H9 (cell line): ENCODE measurements around the gene HIC1. TPM values are rescaled to one million over a fixed set of nuclear protein-coding genes. Genes with fewer than 3 reads are reported as not detected.

Source experiments
- DNase-seq: peaks from one replicate; pipeline ENCODE4 v3.0.0-alpha.2; 2017
- H2AFZ ChIP-seq: one replicate; pipeline ENCODE4 v1.6.1; 2013; ENCODE audit warnings: mild to moderate bottlenecking, low read length, control low read depth, moderate library complexity
- H2AK5ac ChIP-seq: 2 replicates; pipeline ENCODE4 v1.6.1; 2013; ENCODE audit warnings: low read length, control low read depth, mixed read lengths; ENCODE audit not compliant: insufficient read length
- H2BK120ac ChIP-seq: one replicate; pipeline ENCODE4 v1.6.1; 2013; ENCODE audit warnings: low read depth, mild to moderate bottlenecking, low read length, control low read depth, inconsistent platforms; ENCODE audit not compliant: poor library complexity, severe bottlenecking
- H2BK12ac ChIP-seq: 2 replicates; pipeline ENCODE4 v1.6.1; 2013; ENCODE audit warnings: low read length, control low read depth, mixed read lengths, low read depth; ENCODE audit not compliant: insufficient read length
- H2BK15ac ChIP-seq: 2 replicates; pipeline ENCODE4 v1.6.1; 2013; ENCODE audit warnings: low read depth, low read length, control low read depth
- H2BK20ac ChIP-seq: one replicate; pipeline ENCODE4 v1.6.1; 2013; ENCODE audit warnings: low read depth, mild to moderate bottlenecking, low read length, control low read depth, inconsistent platforms; ENCODE audit not compliant: poor library complexity, severe bottlenecking
- H2BK5ac ChIP-seq: 2 replicates; pipeline ENCODE4 v1.6.1; 2013; ENCODE audit warnings: low read length, control low read depth, mixed read lengths; ENCODE audit not compliant: insufficient read length
- H3K14ac ChIP-seq: 2 replicates; pipeline ENCODE4 v1.6.1; 2013; ENCODE audit warnings: low read length, control low read depth; ENCODE audit not compliant: insufficient read depth
- H3K18ac ChIP-seq: 2 replicates; pipeline ENCODE4 v1.6.1; 2013; ENCODE audit warnings: low read depth, mild to moderate bottlenecking, mixed read lengths, low read length, control low read depth; ENCODE audit not compliant: insufficient read length
- H3K23ac ChIP-seq: 2 replicates; pipeline ENCODE4 v1.6.1; 2013; ENCODE audit warnings: low read length, control low read depth, mixed read lengths, low read depth; ENCODE audit not compliant: insufficient read length
- H3K23me2 ChIP-seq: 2 replicates; pipeline ENCODE4 v1.6.1; 2013; ENCODE audit warnings: low read depth, mild to moderate bottlenecking, mixed read lengths, low read length, control low read depth; ENCODE audit not compliant: insufficient read length, poor library complexity, severe bottlenecking
- H3K27ac ChIP-seq: 2 replicates; pipeline ENCODE4 v1.5.1; 2013; ENCODE audit warnings: low read length, control low read depth, mixed read lengths, low read depth; ENCODE audit not compliant: insufficient read length
- H3K27me3 ChIP-seq: 2 replicates; pipeline ENCODE4 v1.6.1; 2013; ENCODE audit warnings: low read length, control low read depth, inconsistent platforms; ENCODE audit not compliant: insufficient read depth
- H3K4ac ChIP-seq: 2 replicates; pipeline ENCODE4 v1.6.1; 2013; ENCODE audit warnings: low read depth, mild to moderate bottlenecking, control low read depth, inconsistent platforms, low read length, moderate library complexity
- H3K4me1 ChIP-seq: 2 replicates; pipeline ENCODE4 v1.6.1; 2013; ENCODE audit warnings: low read length, control low read depth, inconsistent platforms; ENCODE audit not compliant: insufficient read depth
- H3K4me2 ChIP-seq: 2 replicates; pipeline ENCODE4 v1.6.1; 2013; ENCODE audit warnings: low read length, control low read depth, mixed read lengths; ENCODE audit not compliant: insufficient read length, insufficient read depth
- H3K56ac ChIP-seq: 2 replicates; pipeline ENCODE4 v1.6.1; 2013; ENCODE audit warnings: low read depth, mild to moderate bottlenecking, mixed read lengths, low read length, control low read depth; ENCODE audit not compliant: insufficient read length
- H3K79me1 ChIP-seq: 2 replicates; pipeline ENCODE4 v1.6.1; 2013; ENCODE audit warnings: low read depth, mild to moderate bottlenecking, moderate library complexity, low read length, control low read depth, inconsistent platforms; ENCODE audit not compliant: insufficient read depth, poor library complexity, severe bottlenecking
- H3K79me2 ChIP-seq: 2 replicates; pipeline ENCODE4 v1.6.1; 2013; ENCODE audit warnings: low read length, control low read depth, inconsistent platforms; ENCODE audit not compliant: insufficient read depth
- H3K9ac ChIP-seq: 2 replicates; pipeline ENCODE4 v1.6.1; 2013; ENCODE audit warnings: low read length, control low read depth, mixed read lengths; ENCODE audit not compliant: insufficient read length; ENCODE audit errors: extremely low read depth
- H3K9me3 ChIP-seq: one replicate; pipeline ENCODE4 v1.6.1; 2013; ENCODE audit warnings: low read depth, low read length, inconsistent platforms; ENCODE audit not compliant: control insufficient read depth
- H3T11ph ChIP-seq: one replicate; pipeline ENCODE4 v1.6.1; 2013; ENCODE audit warnings: mild to moderate bottlenecking, low read length, control low read depth, inconsistent platforms
- H4K20me1 ChIP-seq: one replicate; pipeline ENCODE4 v1.6.1; 2013; ENCODE audit not compliant: control insufficient read depth, insufficient read length, insufficient read depth
- H4K5ac ChIP-seq: 2 replicates; pipeline ENCODE4 v1.6.1; 2013; ENCODE audit warnings: low read depth, mild to moderate bottlenecking, mixed read lengths, low read length, control low read depth; ENCODE audit not compliant: insufficient read length
- H4K8ac ChIP-seq: replicated peaks from 2 replicates; pipeline ENCODE4 v1.6.1; 2013; ENCODE audit warnings: low read length, control low read depth, mixed read lengths, low read depth; ENCODE audit not compliant: insufficient read length
- H4K91ac ChIP-seq: 2 replicates; pipeline ENCODE4 v1.6.1; 2013; ENCODE audit warnings: low read depth, mild to moderate bottlenecking, moderate library complexity, mixed read lengths, low read length, control low read depth; ENCODE audit not compliant: insufficient read length
- H3K27ac Mint-ChIP-seq, 3 experiments: 2 replicates in 2 of 3; 3 replicates in 1 of 3; pipeline ENCODE4 v1.8.0; 2020 to 2021; ENCODE audit warnings: mixed read lengths in 3 of 3, mild to moderate bottlenecking in 1 of 3, moderate library complexity in 1 of 3
- H3K27me3 Mint-ChIP-seq: 2 replicates; pipeline ENCODE4 v1.8.0; 2021; ENCODE audit warnings: low read depth, mild to moderate bottlenecking, moderate library complexity, mixed read lengths
- H3K36me3 Mint-ChIP-seq, 3 experiments: 2 replicates in 2 of 3; 3 replicates in 1 of 3; pipeline ENCODE4 v1.8.0; 2020 to 2021; ENCODE audit warnings: low read depth in 3 of 3, mixed read lengths in 3 of 3; ENCODE audit not compliant: insufficient read depth in 1 of 3
- H3K4me1 Mint-ChIP-seq, 2 experiments: 2 replicates each; pipeline ENCODE4 v1.8.0; 2020; ENCODE audit warnings: mixed read lengths in 2 of 2
- H3K4me3 Mint-ChIP-seq, 2 experiments: 2 replicates in 1 of 2; 3 replicates in 1 of 2; pipeline ENCODE4 v1.8.0; 2020 to 2021; ENCODE audit warnings: mild to moderate bottlenecking in 2 of 2, mixed read lengths in 2 of 2, moderate library complexity in 1 of 2
- H3K9me3 Mint-ChIP-seq, 2 experiments: 2 replicates in 1 of 2; 3 replicates in 1 of 2; pipeline ENCODE4 v1.8.0; 2020; ENCODE audit warnings: mild to moderate bottlenecking in 2 of 2, mixed read lengths in 2 of 2, moderate library complexity in 1 of 2
- WGBS: extraction: QIAGEN DNeasy Blood & Tissue Kit; methylation state at CpG from one replicate; pipeline ENCODE4 v1.1.7; 2013; ENCODE audit warnings: missing lambda C conversion rate, low lambda C conversion rate, mixed read lengths; ENCODE audit not compliant: insufficient read length; ENCODE audit errors: extremely low coverage; 5-methylcytosine and 5-hydroxymethylcytosine counted together
- total RNA-seq: library from RNA; stranded (reverse); gene quantifications from 2 replicates; pipeline ENCODE4 v1.2.1, GENCODE V29; 2021
- TF ChIP-seq, protein P1 (sequence below): fragments of 200-600 bp; sonication (generic); conservative IDR thresholded peaks from 3 replicates; pipeline ENCODE4 v1.8.0; 2021; ENCODE audit warnings: antibody characterized with exemption, mild to moderate bottlenecking

The HIC1 gene
- total RNA-seq, 1 experiment from 2014 or later, result 1.8 TPM

DNA sequence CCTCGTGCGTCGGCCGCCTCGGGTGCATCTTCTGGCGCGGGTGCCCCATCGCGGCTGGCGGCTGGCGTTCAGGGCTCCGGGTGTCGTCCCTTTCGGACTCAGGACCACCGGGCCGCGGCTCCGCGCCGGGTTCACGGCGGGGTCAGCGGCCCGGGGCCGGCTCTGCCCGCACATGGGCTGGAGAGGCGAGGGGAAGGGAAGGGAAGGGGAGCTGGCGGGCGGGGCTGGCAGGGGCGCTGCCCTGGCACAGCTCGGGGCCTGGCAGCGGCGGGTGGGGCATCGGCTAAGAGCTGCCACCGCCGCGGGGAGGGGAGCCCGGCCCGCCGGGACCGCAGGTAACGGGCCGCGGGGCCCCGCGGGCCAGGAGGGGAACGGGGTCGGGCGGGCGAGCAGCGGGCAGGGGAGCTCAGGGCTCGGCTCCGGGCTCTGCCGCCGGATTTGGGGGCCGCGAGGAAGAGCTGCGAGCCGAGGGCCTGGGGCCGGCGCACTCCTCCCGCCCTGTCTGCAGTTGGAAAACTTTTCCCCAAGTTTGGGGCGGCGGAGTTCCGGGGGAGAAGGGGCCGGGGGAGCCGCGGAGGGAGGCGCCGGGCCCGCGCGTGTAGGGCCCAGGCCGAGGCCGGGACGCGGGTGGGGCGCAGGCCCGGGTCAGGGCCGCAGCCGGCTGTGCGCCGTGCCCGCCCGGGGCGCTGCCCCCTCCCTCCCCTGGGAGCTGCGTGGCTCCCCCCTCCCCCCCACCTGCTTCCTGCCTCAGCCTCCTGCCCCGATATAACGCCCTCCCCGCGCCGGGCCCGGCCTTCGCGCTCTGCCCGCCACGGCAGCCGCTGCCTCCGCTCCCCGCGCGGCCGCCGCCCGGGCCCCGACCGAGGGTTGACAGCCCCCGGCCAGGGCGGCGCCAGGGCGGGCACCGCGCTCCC is 646 bp downstream of the HIC1 start:
- Histone ChIP-seq H4K91ac (no peak overlapping the region), H3K56ac (no peak overlapping the region), H2BK12ac (no peak overlapping the region), H3T11ph (no peak overlapping the region), H3K4ac (no peak overlapping the region), H3K4me1 (no peaks in the 10 kb centered on the region), H3K23ac (no peak overlapping the region), H3K9me3 (no peaks in the 10 kb centered on the region), H3K9ac (no peak overlapping the region), H2BK20ac (no peak overlapping the region), H3K27ac (no peak overlapping the region), H4K5ac (no peak overlapping the region), H3K18ac (no peak overlapping the region), H2BK15ac (no peak overlapping the region; the same call in 1 of the 2 replicates), H4K20me1 (peaks cover 4% of the 10 kb centered on the region), H4K8ac (no peak overlapping the region), H3K79me2 (no peaks in the 10 kb centered on the region), H3K14ac (no peak overlapping the region), H3K4me2 (peak overlapping the region; percentile 51), H3K23me2 (peaks cover 9% of the 10 kb centered on the region), H3K27me3 (peaks cover 61% of the 10 kb centered on the region), H2AFZ (no peak overlapping the region), H3K79me1 (no peaks in the 10 kb centered on the region), H2BK5ac (no peak overlapping the region), H2BK120ac (no peak overlapping the region), H2AK5ac (no peak overlapping the region)
- no peak for DNase-seq
- H3K36me3 Mint-ChIP-seq, result peaks cover 0 to 2% (median 1%) of the 10 kb centered on the region in 3 experiments; a peak in 5 of 7 replicates
- TF ChIP-seq, protein P1, sequence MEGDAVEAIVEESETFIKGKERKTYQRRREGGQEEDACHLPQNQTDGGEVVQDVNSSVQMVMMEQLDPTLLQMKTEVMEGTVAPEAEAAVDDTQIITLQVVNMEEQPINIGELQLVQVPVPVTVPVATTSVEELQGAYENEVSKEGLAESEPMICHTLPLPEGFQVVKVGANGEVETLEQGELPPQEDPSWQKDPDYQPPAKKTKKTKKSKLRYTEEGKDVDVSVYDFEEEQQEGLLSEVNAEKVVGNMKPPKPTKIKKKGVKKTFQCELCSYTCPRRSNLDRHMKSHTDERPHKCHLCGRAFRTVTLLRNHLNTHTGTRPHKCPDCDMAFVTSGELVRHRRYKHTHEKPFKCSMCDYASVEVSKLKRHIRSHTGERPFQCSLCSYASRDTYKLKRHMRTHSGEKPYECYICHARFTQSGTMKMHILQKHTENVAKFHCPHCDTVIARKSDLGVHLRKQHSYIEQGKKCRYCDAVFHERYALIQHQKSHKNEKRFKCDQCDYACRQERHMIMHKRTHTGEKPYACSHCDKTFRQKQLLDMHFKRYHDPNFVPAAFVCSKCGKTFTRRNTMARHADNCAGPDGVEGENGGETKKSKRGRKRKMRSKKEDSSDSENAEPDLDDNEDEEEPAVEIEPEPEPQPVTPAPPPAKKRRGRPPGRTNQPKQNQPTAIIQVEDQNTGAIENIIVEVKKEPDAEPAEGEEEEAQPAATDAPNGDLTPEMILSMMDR, result no peak
- H3K27me3 Mint-ChIP-seq, result peaks cover 78% of the 10 kb centered on the region
- H3K4me1 Mint-ChIP-seq, result peaks cover 10 to 13% of the 10 kb centered on the region in 2 experiments
- no peaks in the 10 kb centered on the region for H3K9me3 Mint-ChIP-seq
- no CpG with 5 or more reads among the region's 113 CpGs for WGBS
- no peak overlapping the region for H3K27ac Mint-ChIP-seq
- H3K4me3 Mint-ChIP-seq, result no peak overlapping the region; a peak in 1 of 5 replicates
